GM18498 (cell line): ENCODE data around the gene POLR3H.

ENCODE experiments used
- ATAC-seq: cut with Tn5 transposase; IDR thresholded peaks from one replicate; pipeline ENCODE4 v1.9.1; 2021; ENCODE audit warnings: mild to moderate bottlenecking, moderate library complexity; ENCODE audit not compliant: unreplicated experiment

Gene POLR3H

GRCh38 chr22:41522813-41523212, 21.5 kb downstream of the POLR3H start:
- no peak for ATAC-seq

GRCh38 chr22:41521126-41521525, 23.1 kb downstream of the POLR3H start:
- ATAC-seq: no peak

- ATAC-seq: no peak
These were observed 26.3 kb downstream of the POLR3H start for GRCh38 chr22:41518048-41518347.

GRCh38 chr22:41517172-41518047, 26.9 kb downstream of the POLR3H start:
- no peak for ATAC-seq

GRCh38 chr22:41516462-41516861, 27.8 kb downstream of the POLR3H start:
- ATAC-seq: no peak

GRCh38 chr22:41513391-41513790, 30.9 kb downstream of the POLR3H start:
- no peak for ATAC-seq

GRCh38 chr22:41512421-41513194, 31.7 kb downstream of the POLR3H start:
- no peak for ATAC-seq

GRCh38 chr22:41511521-41511968, 32.7 kb downstream of the POLR3H start:
- ATAC-seq: no peak

- ATAC-seq: no peak
These were observed 35.5 kb downstream of the POLR3H start for GRCh38 chr22:41508770-41509170.

- no peak for ATAC-seq
These were observed 36.8 kb downstream of the POLR3H start for GRCh38 chr22:41507330-41508063.

- no peak for ATAC-seq
These were observed 38.6 kb downstream of the POLR3H start for GRCh38 chr22:41505511-41506220.

- ATAC-seq: no peak
These were observed 39.5 kb downstream of the POLR3H start for GRCh38 chr22:41504816-41505215.

GRCh38 chr22:41504397-41504796, 39.9 kb downstream of the POLR3H start:
- no peak for ATAC-seq

GRCh38 chr22:41501209-41501608, 43.1 kb downstream of the POLR3H start:
- no peak for ATAC-seq

GRCh38 chr22:41500303-41500702, 44.0 kb downstream of the POLR3H start:
- ATAC-seq: no peak

- ATAC-seq: no peak
These were observed 44.5 kb downstream of the POLR3H start for GRCh38 chr22:41499624-41500280.

- ATAC-seq: no peak
These were observed 45.9 kb downstream of the POLR3H start for GRCh38 chr22:41498303-41498835.

GRCh38 chr22:41491374-41492100, 52.7 kb downstream of the POLR3H start:
- ATAC-seq: no peak

- no peak for ATAC-seq
These were observed 55.5 kb downstream of the POLR3H start for GRCh38 chr22:41488596-41489385.
